ENCODE results near the gene ASCL3. TPM values are rescaled to one million over a fixed set of nuclear protein-coding genes. Genes with fewer than 3 reads are reported as not detected.

The ASCL3 gene
- total and polyA plus RNA-seq, 10 of the 15 experiments (the other 5 are each of a cell fraction or from before 2014, with no cell fraction given) = not detected

DNA sequence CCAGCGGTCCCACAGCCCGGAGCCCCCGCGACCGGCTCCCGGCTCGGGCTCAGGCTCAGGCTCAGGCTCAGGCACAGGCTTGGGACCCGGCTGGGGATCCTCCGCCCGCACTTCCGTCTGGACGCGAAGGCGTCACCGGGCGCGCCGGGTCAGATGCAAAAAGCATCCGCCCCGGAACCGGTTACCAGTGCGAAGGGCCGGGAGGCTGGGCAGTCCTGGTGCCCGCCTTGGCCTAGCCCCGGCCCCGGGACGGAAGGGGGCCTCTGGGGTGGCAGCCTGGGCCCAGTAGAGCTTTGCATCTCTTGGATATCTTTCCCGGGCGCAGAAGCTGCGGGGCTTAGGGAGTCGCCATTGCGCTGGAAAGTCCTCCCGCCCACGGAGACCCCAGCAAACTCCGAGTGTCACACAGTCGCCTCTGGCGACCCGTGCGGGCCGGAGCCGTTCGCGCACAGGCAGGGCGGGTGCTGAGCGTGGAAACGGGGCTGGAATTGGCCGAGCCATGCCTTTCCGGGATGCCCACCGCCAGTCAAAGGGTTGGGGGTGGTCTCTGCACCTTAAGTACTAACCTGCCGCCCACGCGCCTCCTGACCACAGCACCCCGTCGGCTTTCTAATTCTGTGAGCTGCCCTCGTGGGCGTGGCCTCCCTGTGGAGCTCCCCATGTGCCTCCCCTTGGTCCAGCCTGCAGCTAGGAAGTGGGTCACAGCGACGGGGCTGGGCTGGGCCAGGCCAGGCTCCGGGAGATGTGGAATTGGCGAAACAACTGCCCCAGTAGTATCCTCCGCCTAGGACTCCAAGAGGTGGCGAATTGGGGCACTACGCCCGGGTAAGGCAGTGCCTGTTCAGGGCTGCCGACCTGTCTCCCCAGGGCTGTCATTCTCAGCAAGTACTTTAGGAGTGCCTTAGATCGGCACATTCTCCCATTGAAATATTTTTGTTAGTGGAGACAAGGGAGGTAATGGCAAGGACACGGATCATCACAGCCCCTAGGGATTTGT, 21.8 kb upstream of the ASCL3 start, which contains the start of gene TMEM9B:
TMEM9B (minus strand) TSS at position 119 of the 997 bp plus-strand sequence. CDS start 129 bp downstream, outside the sequence.
- Histone ChIP-seq H3K4me3 (peak within 1 kb of the TSS; percentile 83), H3K9me3 (replicated peaks; ENCODE audit: control insufficient read depth, insufficient read depth, low read length) (no peaks in the 10 kb centered on the region), H3K9ac (ENCODE audit: control insufficient read depth, insufficient read depth, low read length) (peak within 1 kb of the TSS; percentile 94), H4K20me1 (ENCODE audit: control insufficient read depth, insufficient read depth) (no peaks in the 10 kb centered on the region), H3K36me3 (ENCODE audit: control insufficient read depth in 2 of 2, insufficient read depth in 2 of 2, low read length in 1 of 2) (no peaks in the 10 kb centered on the region), H3K27me3 (replicated peaks in 1 of 2; ENCODE audit: control insufficient read depth in 2 of 2, insufficient read depth in 2 of 2, low read length in 1 of 2) (no peaks in the 10 kb centered on the region), H2AFZ (ENCODE audit: control insufficient read depth, low read depth, low read length) (peak within 1 kb of the TSS; percentile 94), H3K79me2 (ENCODE audit: control insufficient read depth, insufficient read depth, low read length) (peaks cover 31% of the 10 kb centered on the region), H3K27ac (ENCODE audit: control insufficient read depth, insufficient read depth) (peak within 1 kb of the TSS; percentile 92), H3K4me1 (ENCODE audit: control insufficient read depth, insufficient read depth, low read length) (peaks cover 5% of the 10 kb centered on the region), H3K4me2 (ENCODE audit: control insufficient read depth, insufficient read depth) (peak within 1 kb of the TSS; percentile 91)
- SMC1A ChIA-PET (ENCODE audit: uncharacterized antibody, unreplicated experiment) = interaction anchor here (0.9 to 1.5 kb wide), 4 partner anchors 96 to 173 kb away, joined by 3 to 4 read pairs (median 4); no protein-coding TSS in a partner anchor
- BruUV-seq (replicated peaks) = TSS peak; percentile 85
- peak; percentile 62 for DNase-seq (ENCODE audit: low read depth, low spot score)
- intact Hi-C loops (cut with micrococcal nuclease; ENCODE audit: unreplicated experiment) = loop anchor here (1.0 to 5.0 kb wide), 4 partner anchors 98 to 397 kb away; a partner anchor contains a TSS
- POLR2A ChIA-PET = interaction anchor here (0.7 to 1.6 kb wide), 7 partner anchors 52 to 349 kb away, joined by 3 to 10 read pairs (median 4); partner anchors contain the start of genes RPL27A and TRIM66
- FAIRE-seq = peak; percentile 72
- peak; percentile 89 for ATAC-seq
- in situ Hi-C loops (cut with MboI) = no loop called here
- CTCF ChIA-PET = interaction anchor here (0.6 to 2.6 kb wide), 9 partner anchors 9 to 570 kb away, joined by 3 to 26 read pairs (median 4); no protein-coding TSS in a partner anchor
- under 1% methylated on average over 60 of the region's 67 CpGs for WGBS (ENCODE audit: insufficient coverage, insufficient replicate concordance, low lambda C conversion rate, missing lambda C conversion rate)
- RAD21 ChIA-PET (ENCODE audit: unreplicated experiment) = interaction anchor here (0.5 to 2.6 kb wide), 11 partner anchors 22 to 809 kb away, joined by 3 to 9 read pairs (median 5); partner anchors contain the start of gene STK33
- TF ChIP-seq PML (IDR thresholded peaks at IDR 0.05; ENCODE audit: low read length) (peak; percentile 97; the same call in 1 of the 2 replicates), NR2F1 (conservative IDR thresholded peaks at IDR 0.05) (peak; percentile 90), EP300 (IDR thresholded peaks at IDR 0.05; ENCODE audit: borderline replicate concordance in 1 of 2, control insufficient read depth in 1 of 2, low read depth in 2 of 2, low read length in 2 of 2) (no peak; a peak in 1 of 4 replicates), CBFB (IDR thresholded peaks at IDR 0.05; ENCODE audit: low read depth) (peak; percentile 90), PAX8 (IDR thresholded peaks at IDR 0.05) (no peak), RBBP5 (conservative IDR thresholded peaks at IDR 0.05) (no peak), SREBF2 (IDR thresholded peaks at IDR 0.05; ENCODE audit: low read length) (no peak), CEBPB (IDR thresholded peaks at IDR 0.05; ENCODE audit: borderline replicate concordance in 1 of 2, low read depth in 2 of 2, low read length in 2 of 2) (no peak), NFXL1 (IDR thresholded peaks at IDR 0.05; ENCODE audit: borderline replicate concordance) (no peak), FOXK2 (IDR thresholded peaks at IDR 0.05) (no peak), ZNF384 (IDR thresholded peaks at IDR 0.05; ENCODE audit: borderline replicate concordance, low read depth, low read length) (no peak)
- TF ChIP-seq, protein P1, sequence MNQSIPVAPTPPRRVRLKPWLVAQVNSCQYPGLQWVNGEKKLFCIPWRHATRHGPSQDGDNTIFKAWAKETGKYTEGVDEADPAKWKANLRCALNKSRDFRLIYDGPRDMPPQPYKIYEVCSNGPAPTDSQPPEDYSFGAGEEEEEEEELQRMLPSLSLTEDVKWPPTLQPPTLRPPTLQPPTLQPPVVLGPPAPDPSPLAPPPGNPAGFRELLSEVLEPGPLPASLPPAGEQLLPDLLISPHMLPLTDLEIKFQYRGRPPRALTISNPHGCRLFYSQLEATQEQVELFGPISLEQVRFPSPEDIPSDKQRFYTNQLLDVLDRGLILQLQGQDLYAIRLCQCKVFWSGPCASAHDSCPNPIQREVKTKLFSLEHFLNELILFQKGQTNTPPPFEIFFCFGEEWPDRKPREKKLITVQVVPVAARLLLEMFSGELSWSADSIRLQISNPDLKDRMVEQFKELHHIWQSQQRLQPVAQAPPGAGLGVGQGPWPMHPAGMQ (IDR thresholded peaks at IDR 0.05; ENCODE audit: borderline replicate concordance) = no peak
- TF ChIP-seq, protein P2, sequence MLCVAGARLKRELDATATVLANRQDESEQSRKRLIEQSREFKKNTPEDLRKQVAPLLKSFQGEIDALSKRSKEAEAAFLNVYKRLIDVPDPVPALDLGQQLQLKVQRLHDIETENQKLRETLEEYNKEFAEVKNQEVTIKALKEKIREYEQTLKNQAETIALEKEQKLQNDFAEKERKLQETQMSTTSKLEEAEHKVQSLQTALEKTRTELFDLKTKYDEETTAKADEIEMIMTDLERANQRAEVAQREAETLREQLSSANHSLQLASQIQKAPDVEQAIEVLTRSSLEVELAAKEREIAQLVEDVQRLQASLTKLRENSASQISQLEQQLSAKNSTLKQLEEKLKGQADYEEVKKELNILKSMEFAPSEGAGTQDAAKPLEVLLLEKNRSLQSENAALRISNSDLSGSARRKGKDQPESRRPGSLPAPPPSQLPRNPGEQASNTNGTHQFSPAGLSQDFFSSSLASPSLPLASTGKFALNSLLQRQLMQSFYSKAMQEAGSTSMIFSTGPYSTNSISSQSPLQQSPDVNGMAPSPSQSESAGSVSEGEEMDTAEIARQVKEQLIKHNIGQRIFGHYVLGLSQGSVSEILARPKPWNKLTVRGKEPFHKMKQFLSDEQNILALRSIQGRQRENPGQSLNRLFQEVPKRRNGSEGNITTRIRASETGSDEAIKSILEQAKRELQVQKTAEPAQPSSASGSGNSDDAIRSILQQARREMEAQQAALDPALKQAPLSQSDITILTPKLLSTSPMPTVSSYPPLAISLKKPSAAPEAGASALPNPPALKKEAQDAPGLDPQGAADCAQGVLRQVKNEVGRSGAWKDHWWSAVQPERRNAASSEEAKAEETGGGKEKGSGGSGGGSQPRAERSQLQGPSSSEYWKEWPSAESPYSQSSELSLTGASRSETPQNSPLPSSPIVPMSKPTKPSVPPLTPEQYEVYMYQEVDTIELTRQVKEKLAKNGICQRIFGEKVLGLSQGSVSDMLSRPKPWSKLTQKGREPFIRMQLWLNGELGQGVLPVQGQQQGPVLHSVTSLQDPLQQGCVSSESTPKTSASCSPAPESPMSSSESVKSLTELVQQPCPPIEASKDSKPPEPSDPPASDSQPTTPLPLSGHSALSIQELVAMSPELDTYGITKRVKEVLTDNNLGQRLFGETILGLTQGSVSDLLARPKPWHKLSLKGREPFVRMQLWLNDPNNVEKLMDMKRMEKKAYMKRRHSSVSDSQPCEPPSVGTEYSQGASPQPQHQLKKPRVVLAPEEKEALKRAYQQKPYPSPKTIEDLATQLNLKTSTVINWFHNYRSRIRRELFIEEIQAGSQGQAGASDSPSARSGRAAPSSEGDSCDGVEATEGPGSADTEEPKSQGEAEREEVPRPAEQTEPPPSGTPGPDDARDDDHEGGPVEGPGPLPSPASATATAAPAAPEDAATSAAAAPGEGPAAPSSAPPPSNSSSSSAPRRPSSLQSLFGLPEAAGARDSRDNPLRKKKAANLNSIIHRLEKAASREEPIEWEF (IDR thresholded peaks at IDR 0.05; ENCODE audit: insufficient replicate concordance, low read depth, low read length) = no peak
- TF ChIP-seq, protein P3, sequence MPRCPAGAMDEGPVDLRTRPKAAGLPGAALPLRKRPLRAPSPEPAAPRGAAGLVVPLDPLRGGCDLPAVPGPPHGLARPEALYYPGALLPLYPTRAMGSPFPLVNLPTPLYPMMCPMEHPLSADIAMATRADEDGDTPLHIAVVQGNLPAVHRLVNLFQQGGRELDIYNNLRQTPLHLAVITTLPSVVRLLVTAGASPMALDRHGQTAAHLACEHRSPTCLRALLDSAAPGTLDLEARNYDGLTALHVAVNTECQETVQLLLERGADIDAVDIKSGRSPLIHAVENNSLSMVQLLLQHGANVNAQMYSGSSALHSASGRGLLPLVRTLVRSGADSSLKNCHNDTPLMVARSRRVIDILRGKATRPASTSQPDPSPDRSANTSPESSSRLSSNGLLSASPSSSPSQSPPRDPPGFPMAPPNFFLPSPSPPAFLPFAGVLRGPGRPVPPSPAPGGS (IDR thresholded peaks at IDR 0.05; ENCODE audit: borderline replicate concordance, insufficient read depth, low read depth, low read length, poor library complexity, severe bottlenecking) = no peak
